ENCODE results near the gene ELOB.

DNA sequence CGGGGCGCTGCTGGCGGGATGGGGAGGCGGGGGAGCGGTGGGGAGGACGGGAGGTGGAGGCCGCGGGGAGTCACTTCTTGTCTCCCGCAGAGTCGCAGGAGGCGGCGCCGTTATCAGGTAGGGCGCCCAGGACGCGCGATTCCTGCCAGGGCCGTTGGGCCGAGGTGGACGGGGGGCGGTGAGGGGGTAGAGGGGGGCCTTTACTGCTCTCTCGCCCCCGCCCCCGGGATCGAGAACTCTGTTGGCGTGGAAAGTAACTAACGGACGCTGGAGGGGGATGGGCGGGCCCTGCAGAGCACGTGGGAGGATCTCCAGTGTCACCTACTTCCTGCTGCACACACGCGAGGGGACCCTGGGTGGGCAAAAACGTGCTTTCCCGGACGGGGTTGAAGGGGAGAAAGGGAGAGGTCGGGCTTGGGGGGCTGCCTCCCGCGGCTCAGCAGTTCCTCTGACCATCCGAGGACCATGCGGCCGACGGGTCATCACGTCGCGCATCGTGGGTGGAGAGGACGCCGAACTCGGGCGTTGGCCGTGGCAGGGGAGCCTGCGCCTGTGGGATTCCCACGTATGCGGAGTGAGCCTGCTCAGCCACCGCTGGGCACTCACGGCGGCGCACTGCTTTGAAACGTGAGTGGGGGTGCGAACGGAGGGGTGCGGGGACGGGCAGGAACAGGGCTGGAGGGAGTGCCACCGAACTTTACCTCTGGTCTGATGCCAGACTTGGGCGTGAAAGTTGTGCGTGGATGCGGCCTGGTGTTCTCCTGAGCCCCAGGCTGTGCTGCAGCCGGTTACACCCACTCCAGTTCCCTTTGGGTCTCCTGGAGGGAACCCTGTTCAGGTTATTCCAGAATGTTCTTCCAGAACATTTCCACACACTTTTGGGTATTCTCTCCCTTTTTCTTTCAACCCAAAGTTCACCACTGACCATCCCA is 40.5 kb upstream of the ELOB start:
- no peak for TF ChIP-seq EZH2 (IDR thresholded peaks at IDR 0.05; ENCODE audit: borderline replicate concordance)
- TF ChIP-seq CTCF (IDR thresholded peaks at IDR 0.05; ENCODE audit: poor library complexity), result no peak

Measured in hepatocyte (in vitro differentiated cells).